Kidney capillary endothelial cell (primary cell): ENCODE measurements around the gene TMEM239.
"Not testable (repeated sequence)": the region's sequence is repeated elsewhere in the genome, so short reads cannot be mapped to it uniquely, and the experiment has no call there.

Source experiments
- DNase-seq: peaks from one replicate; pipeline ENCODE4 v3.0.0-alpha.2; 2018; ENCODE audit warnings: low spot score

The TMEM239 gene

DNA sequence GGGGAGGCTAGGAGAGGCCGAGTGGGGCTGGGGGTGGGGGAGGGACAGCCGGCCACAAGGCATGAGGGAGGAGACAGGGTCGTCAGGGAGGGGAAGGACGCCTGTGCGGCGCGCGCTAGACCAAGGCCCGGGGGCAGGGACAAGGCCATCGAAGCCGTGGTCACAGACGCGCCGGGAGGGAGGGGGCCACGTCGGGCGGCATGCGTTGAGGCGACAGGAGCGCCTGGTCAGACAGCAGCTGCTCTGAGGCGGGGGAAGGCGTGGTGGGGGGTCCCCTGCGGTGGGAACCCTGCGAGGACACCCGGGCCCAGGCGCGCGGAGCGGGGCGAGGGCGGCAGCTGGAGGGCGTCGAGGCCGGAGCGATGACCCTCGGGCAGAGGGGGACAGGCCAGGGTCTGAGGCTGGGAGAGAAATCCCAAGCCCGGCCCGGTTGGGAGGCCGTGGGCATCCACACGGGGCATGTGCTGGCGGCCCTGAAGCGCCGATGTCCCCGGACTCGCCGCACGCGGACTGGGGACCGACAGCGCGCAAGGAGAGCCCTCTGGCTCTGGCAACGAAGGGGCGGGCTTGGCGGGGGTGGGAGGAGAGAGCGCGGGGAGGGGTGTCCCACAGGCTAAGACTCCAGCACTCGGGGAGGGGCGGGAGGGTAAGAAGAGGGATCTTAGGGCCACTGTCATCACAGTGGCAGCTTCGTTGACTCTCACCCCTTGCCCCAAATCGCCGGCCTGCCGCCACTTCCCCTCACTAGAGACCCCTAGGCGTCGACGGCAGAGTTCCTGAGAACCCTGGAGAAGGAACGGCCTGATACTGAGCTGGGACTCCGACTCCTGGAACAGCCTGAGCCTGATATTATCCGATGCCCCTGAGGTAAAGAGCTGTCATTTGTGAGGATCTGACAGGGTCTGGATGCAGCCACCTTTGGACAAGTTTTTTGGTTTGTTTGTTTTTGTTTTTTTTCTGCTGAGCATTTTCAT lies 5.0 kb downstream of the TMEM239 start:
- DNase-seq: no peak

DNA sequence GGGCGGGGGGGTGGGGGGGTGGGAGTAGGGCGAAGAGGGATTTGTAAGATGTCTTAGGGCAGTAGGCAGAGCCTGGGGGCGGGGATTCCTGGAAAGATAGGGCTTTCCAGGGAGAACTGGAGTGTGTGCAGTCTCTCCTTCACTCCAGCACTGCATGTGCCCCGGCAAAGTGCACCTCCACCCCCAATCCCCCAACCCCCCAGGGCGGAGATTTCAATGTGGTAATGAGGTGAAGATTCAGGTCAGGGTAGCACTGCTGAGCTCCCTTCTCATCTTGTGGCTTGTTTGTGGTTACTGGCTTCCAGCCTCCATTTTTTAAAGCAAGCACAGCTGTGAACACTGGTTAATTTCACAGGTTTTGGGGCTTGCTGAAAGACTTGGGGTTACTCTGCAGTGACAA lies 5.9 kb downstream of the TMEM239 start:
- no peak for DNase-seq

GRCh38 chr20:2825761-2826160 lies 9.6 kb downstream of the TMEM239 start:
- DNase-seq: no peak

- DNase-seq: no peak
Observed at GRCh38 chr20:2826655-2827054, 10.5 kb downstream of the TMEM239 start.

- no peak for DNase-seq
Observed at GRCh38 chr20:2829376-2829775, 13.2 kb downstream of the TMEM239 start.

DNA sequence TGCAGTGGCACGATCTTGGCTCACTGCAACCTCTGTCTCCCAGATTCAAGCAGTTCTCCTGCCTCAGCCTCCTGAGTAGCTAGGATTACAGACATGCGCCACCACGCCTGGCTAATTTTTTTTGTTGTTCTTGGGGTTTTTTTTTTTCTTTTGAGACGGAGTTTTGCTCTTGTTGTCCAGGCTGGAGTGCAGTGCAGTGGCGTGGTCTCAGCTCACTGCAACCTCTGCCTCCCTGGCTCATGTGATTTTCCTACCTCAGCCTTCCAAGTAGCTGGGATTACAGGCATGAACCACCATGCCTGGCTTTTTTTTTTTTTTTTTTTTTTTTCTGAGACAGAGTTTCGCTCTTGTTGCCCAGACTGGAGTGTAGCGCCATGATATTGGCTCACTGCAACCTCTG lies 15.0 kb downstream of the TMEM239 start:
- not testable (repeated sequence) for DNase-seq

- DNase-seq: no peak
Observed at GRCh38 chr20:2833761-2834160, 17.6 kb downstream of the TMEM239 start.

- DNase-seq: no peak
Observed at GRCh38 chr20:2834401-2835110, 18.4 kb downstream of the TMEM239 start.

DNA sequence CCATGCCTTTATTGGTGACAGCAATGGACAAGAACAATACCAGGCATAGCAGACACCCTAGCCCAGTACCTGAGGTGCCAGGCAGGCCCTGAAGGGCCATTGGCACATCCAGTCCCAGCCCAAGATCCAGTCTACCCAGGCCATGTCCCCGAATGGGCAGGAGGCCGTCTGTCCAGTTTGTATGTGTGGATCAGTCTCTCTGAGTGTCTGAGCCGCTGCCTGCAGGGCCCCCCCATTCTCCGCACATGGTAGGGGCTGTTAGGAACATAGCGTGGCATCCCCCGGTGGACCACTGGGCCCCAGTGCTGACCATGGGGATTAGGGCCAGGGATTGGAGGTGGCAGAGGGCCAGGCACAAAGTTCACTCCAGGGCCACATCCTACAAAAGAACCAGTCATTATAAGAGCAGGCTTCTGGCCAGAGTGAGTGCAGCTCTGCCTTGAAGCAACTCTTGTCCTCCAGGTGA lies 19.2 kb downstream of the TMEM239 start:
- DNase-seq: no peak

DNA sequence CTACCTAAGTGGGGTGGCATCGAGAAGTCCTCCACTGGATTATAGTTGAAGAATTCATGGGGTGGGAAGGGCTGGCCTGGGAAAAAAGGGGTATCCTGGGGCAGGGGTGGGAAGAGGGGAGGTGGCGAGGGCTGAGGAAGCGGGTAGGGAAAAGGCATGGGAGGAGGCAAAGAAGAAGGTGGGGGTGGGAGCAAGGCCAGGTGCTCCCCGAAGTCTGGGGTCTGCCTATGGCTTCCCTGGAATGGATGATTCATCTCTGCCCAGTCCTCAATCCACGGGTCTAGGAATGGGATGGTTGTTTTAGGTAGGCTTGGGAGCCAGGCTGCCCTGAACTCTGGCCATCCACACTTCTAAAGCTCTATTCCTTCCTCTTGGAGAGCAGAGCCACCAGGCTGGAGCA lies 19.9 kb downstream of the TMEM239 start:
- DNase-seq: no peak

- DNase-seq: peak; percentile 69
Observed at GRCh38 chr20:2837221-2837960, 21.2 kb downstream of the TMEM239 start.

- no peak for DNase-seq
Observed at GRCh38 chr20:2838170-2838797, 22.1 kb downstream of the TMEM239 start.

DNA sequence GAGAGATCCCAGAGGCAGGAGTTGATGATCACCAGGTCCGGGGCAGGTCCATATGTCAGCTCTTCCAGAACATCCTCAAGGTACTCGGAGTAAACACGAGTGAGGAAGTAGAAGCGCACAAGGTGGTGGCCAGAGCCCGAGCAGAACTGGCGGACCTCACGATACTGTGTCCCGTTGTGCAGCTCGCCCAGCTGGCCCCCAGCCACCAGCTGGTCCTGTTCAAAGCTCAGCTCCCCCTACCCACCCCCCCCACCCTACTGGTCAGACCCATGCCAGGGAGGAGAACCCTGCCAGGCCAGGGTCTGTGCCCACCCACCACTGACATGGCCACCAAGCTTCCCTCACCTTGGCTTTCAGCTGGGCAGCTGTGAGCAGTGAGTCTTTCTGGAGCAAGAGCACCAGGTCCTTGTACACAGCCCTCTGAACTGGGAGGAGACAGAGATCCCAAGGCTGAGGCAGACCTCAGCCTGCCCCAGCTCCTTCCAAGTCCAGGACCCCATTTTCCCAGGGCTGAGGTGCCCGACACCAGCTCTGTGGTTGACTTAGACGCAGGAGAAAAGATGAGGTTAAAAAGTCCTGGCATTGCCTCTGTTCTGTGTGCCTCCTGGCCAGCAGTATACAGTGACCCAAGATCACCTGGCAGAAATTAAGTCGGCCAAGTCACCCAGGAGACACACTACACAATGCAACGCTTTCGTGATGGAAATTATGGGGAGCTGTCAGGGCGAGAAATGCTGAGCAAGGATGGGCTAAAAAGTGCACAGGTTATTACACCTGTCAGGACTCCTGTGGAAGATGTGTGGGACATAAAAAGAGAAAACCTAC lies 22.9 kb downstream of the TMEM239 start:
- DNase-seq: no peak

DNA sequence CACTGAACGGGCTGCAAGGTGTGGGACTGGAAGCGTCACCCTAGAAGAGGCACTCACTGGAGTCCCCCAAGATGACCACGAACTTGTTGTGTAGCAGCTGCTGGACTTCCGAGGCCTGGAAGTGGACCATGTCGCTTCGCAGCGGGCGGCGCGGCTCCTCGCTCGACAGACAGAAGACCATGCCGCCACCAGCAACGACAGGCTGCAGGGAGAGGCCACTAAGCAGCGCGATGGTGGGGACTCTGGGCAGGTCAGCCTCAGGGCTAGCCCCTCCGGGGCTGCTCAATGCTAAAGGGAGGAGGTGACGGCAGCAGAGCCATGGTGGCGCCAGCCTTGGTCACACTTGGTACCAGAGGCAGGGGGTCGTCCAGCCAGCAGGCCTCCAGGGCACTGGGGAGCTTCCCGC lies 23.6 kb downstream of the TMEM239 start:
- DNase-seq: no peak

DNA sequence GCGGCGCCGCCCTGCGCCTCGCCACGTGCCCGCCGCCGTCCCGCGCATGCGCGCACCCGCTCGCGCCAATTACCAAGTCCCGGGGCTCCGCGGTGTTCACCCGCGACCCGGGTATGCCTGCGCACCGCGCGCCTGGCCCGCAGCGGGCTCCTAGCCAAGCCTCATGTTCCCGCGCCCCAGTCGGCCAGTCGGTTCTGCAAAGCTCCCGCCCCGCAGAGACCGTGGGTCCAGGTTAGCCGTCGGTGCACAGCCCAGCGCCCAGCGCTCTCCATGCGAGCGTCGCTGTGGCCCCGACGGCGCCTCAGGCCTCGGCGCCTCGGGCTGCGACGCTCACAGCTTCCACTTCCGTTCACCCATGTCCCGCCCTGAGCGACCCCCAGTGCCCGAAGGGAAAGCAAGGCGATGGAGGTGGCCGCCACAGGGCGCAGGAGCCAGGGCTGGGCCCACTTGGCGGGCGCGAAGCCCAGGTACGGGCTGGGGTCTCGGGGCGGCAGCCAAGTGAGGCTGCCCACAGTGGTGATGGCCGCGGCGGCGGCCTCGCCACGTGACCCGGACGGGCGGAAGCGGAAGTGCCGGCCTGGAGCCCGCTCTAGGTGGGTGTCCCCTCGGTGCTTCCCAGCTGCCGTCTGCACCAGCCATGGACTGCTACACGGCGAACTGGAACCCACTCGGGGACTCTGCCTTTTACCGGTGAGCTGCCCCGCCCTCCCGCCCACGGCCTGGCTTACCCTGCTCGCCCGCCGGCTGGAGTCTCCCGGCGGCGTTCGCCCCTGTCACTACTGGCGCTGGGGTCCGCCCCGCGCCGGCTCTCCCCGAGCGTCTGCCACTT lies 24.2 kb downstream of the TMEM239 start, which contains the start of the genes PCED1A and VPS16:
PCED1A (minus strand) TSS at position 518 of the 829 bp plus-strand sequence. CDS start 743 bp downstream, outside the sequence.
VPS16 (plus strand) TSS at position 608 of the 829 bp plus-strand sequence; CDS start at position 638, 30 bp downstream.
- DNase-seq: peak; percentile 76

GRCh38 chr20:2840967-2841531 lies 24.9 kb downstream of the TMEM239 start:
- peak; percentile 38 for DNase-seq

DNA sequence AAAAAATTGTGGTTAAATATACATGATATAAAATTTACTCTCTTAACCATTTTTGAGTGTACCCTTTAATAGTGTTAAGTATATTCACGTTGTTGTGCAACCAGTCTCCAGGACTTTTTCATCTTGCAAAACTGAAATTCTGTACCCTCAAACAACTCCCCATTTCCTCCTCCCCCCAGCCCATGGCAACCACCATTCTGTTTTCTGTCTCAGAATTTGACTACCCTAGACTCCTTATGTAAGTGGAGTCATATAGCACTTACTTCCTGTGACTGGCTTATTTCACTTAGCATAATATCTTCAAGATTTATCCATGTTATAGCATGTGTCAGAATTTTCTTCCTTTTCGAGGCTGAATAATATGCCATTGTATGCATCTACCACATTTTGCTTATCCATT lies 29.4 kb downstream of the TMEM239 start:
- no peak for DNase-seq

DNA sequence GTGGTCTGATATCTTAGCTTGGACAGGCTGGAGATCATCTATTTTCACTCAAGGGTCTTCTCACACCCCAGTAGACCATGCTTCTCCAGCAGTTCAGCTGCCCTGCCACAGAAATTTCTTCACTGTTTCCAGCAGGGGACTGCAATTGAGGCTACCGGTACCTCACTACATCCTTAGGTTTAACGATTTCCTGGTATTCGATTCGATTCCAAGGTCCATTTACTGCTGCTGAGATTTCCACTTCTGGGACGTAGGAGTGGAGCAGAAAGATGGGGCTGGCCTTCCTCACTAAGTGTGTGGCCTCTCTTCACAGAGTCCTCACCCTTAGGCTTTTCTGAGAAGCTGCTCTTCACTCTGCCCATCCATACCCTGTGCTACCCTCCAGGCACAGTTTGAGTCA lies 30.5 kb downstream of the TMEM239 start:
- no peak for DNase-seq

DNA sequence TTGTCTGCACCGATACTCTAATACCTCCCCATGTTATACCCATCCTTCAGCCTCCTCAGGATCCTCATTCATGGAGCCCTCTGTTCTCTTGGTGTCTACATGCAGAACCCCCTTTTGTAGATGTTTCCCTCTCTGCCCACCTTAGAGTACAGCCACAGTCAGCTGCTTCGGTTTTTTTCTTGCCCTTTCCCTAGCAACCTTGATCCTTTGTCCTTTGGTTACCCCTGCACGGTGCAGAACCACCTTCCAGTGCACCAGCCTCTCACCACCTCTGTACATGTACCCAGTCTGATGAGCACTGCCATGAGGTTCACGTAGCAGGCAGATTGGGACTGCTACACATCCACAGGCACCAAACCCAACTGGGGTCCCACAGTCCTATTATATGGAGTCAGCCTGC lies 31.6 kb downstream of the TMEM239 start:
- no peak for DNase-seq
